GM19372 (cell line): Measurements from ENCODE around the gene BLM.
"Not testable (repeated sequence)": the region's sequence is repeated elsewhere in the genome, so short reads cannot be mapped to it uniquely, and the experiment has no call there.

Source experiments
- ATAC-seq: cut with Tn5 transposase; IDR thresholded peaks from one replicate; pipeline ENCODE4 v1.9.1; 2021; ENCODE audit warnings: mild to moderate bottlenecking, low read depth, moderate library complexity; ENCODE audit not compliant: unreplicated experiment

The BLM gene

DNA sequence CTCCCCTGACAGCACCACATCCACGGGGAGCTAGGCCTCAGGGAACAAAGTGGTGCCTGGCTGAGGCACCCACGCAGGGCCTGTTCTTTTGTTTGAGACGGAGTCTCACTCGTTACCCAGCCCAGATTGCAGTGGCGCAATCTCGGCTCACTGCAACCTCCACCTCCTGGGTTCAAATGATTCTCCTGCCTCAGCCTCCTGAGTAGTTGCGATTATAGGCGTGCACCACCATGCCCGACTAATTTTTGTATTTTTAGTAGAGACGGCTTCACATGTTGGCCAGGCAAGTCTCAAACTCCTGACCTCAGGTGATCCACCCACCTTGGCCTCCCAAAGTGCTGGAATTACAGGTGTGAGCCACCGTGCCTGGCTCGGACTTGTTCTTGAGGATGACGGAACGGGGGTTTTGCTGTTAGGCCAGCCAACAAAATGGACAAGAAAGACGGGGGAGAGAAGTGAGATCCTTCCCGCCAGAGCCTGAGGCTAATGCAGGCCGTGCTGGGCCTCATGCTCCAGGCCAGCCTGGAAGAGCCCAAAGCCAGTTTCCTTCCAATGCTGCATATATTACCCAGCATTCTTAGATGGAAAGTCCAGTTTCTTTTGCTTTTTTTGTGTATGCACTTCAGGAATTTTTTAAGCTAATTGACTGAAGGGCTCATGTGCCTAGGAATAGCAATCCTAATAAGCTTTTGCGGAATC lies 123.2 kb downstream of the BLM start:
- no peak for ATAC-seq

DNA sequence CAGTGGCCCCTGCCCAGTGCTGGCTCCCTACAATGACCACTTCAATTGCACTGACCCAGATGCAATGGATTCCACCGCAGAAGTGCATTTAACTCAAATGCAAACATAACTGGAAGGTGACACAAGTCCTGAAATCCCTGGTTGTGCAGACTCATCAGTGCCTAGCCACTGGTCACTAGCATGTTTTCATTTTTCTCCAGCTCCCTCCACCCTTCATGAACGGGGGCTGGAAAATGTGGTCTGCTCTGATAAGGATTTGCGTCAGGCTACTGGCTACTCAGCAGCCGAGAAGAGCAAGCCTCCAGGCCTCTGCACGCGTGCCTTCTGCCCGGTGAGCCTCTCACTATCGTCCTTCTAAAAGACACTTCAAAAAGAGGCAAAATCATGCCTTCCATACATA lies 123.8 kb downstream of the BLM start:
- no peak for ATAC-seq

- no peak for ATAC-seq
Measured at GRCh38 chr15:90844696-90845095, 127.5 kb downstream of the BLM start.

DNA sequence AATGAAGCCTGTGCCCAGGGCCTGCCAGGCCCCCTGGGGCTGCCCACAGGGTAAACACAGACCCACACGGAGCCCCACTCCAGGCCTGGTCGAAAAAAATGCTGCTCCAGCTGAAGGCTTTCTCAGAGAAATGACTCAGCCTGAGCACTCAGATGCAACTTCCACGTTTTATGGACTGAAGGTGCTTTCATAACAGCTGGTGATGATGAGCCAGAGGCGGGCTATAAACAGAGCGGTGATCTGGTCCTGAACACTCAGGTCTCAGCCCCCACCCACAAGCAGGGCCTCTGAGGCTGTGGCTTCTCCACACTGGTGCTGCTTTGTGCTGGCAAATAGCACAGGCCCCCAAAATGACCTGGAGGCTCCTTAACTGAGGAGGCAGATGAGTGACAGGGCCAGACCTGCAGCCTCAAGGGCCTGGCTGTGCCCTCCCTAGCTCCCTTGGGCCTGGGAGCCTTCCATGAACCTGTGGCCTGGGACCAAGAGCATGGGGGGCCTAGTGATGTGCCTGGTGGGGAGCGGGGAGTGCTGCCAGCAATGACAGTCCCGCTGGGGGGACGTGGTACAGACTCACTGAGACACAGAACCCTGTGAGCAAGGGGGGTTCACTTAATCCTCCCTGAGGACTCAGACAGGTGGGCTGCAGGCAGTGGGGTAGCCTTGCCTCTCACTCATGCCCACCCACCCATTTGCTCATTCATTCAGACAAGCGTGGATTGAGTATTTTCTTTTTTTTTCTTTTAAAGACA lies 128.2 kb downstream of the BLM start:
- no peak for ATAC-seq

DNA sequence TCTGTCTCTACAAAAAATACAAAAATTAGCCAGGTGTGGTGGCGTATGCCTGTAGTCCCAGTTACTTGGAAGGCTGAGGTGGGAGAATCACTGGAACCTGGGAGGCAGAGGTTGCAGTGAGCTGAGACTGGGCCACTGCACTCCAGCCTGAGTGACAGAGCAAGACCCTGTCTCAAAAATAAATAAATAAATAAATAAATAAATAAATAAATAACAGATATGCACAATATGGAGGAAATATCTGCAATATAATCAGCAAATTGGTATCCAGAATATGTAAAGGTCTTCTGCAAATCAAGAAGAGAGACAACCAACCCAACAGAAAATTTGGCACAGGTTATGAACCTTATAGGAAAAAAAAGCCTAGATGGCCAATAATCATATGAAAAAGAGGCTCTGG lies 132.3 kb downstream of the BLM start:
- ATAC-seq, result not testable (repeated sequence)

DNA sequence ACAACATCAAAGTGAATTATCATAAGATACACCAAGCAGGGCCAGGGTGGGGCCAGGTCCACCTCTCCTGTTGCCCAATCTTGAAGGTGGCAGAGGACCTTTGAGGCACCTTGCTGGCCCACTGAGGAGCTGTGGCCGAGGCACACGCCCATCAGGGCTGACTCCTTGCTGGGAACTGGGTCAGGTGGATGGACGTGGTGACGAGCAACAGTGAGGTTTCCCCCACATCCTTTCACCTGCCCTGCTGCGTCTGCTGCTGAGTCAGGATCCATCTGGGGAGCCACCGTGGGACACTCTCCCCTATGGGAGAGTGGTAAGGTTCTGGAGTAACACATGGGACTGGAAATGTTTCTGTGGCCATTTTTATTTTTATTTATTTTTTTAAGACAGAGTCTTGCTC lies 134.0 kb downstream of the BLM start:
- ATAC-seq, result no peak

DNA sequence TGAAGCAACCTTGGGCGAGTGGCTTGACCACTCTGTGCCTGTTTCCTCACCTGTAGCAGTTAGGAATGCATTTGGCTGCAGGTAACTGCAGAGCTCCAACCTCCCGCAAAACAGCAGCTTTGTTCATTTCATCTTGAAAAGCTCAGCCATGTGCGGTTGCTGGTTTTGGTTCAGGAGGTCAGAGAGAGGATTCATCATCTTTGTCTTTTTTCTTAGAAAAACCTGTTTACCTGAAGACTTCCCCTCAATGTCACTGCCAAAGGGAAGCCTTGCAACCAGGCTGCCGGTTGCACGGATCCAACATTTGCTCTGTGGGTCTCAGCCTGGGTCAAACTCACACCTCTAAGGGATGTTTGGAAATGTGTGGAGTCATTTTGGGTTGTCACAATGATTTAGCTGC lies 134.8 kb downstream of the BLM start:
- no peak for ATAC-seq

DNA sequence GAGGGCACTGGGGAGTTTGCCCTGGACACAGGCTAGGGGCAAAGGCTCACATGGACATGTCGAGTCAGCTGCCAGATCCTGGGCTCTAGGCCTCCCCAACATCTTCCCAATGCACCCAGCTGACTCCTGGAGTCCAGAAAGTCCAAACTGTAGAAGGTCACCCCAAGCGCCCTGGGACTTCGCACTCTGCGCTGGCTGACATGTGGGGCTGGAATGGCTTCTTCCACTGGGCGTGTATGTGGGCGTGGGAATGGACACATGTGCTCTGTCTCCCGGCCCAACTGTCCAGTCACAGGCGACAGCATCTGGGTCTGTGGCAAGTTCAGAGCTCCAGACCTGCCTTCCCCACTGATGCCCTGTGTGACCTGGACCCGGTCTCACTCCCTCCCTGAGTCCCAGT lies 138.0 kb downstream of the BLM start:
- ATAC-seq, result no peak

DNA sequence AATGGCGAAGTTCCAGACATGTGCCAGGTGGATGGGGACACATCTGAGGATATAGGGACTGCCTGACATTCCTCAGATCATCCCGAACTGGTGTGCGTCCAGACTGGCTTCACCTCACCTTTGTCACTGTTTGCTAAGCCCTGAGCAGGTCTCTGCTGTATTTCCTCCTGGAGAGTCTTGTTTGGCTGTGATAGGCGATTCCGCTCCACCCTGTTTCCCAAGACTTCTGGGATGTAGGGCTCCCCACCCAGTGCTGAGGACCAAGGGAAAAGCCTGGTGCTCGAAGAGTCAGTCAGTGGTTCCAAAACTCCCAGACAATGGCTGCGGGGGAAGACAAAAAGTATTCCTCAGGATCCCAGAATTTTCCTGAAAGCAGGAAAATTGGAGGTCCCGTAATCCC lies 140.2 kb downstream of the BLM start:
- ATAC-seq, result no peak

DNA sequence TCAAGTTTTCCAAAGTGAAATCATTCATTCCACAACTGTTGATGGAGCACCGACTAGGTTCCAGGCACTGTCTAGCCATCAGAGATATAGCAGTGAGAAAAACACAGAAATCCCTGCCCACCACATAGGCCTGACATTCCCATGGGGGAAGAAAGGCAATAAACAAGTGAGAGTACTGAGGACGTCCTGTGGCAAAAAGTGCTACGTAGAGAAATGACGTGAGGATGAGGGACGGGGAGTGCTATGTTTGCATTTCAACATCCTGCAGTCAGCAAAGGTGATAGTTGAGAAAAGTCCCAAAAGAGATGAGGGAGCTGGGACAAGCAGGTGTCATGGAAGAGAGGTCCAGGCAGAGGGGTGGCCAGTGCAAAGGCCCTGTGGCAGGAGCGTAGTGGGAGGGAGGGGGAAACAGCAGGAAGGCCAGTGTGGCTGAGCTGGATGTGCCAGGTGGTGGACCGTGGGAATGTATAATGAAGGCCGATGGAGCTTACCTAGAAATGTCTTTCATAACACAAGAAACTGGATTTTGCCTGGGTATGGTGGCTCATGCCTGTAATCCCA lies 140.8 kb downstream of the BLM start:
- ATAC-seq, result no peak

DNA sequence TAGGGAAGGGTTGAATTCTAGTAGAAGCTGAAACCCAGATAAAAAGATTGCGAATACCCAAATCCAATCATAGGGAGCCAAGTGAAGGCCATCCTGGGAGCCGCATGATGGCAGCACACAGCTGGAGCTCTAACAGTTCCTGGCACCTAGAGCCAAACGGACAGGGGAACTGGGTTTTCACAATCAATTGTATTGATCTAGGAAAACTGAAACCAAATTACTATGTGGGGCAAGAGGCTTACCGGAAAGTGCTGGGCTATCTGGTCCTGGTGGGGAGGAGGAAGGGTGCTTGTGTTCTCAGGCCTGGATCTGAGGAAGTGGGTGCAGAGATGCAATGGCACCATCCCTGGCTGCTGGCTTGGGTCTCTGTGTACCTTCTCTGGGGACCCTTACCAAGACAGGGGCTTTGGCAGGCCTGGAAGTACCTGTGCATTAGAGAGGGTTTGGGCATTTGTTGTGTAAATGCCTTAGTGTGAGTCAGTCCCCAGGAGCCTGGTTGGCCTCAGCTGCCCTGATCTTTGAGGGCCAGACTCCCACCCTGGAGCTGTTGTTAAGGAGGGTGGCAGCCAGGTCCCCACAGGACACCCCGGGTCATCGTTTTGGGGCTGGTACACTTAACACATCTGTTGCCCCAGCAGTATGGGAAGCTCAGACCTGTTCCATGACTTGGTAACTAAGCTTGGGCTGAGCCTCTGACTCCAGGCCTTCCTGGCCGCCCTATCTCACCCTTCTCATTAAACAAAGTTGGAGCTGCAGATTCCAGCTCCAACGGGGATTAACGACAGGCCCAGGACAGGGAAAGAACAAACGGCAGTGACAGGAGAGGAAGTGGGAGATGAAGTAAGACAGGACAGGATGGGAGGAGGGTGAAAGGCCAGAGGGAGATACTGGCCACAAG lies 142.3 kb downstream of the BLM start:
- ATAC-seq, result no peak

DNA sequence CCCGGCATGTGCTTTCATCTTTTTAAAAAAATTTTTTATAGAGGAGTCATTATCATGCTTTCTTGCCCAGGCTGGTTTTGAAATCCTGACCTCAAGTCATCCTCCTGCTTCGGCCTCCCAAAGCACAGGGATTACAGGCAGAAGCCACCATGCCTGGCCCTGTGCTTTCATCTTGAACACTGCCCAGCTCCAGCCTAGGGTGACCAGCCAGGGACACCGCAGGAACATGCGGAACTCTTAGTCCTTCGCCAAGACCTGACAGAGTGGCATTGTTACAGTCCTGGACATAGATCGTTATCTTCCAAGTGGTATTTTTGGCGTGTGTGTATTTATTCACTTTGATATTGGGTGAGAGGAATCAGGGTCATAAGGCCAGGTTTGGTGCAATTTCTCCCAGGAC lies 143.3 kb downstream of the BLM start:
- no peak for ATAC-seq

DNA sequence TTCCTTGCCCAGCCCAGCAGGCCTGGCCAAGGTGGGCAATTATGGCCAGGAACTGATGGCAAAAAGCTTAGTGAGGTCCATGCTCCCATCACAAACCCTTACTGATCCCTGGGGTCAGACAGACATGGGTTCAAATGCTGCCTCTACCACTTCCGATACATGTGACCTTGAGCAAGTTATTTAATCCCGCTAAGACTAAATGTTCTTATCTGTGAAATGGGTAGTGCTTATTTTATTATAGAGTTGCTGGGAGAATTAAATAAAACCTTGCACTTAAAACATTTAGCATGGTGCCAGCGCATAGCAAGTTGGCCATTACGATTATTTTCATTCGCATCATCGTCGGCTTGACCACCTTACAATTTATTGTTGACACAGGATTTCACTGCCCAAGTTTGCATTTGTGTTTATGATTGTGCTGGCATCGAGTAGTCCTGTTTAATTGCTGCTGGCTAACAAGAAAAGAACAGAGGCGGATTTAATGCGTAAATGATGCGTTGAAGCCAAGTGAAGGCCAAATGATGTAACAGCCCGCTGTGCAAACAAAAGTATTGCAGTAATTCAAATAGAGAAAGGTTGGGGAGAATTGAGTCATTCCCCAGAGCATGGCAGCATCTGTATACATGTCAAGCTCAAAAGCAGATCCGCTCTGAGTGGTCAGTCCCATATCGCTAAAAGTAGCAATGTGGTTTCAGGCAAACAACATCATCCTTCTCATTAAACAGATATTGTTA lies 144.0 kb downstream of the BLM start:
- ATAC-seq, result no peak

DNA sequence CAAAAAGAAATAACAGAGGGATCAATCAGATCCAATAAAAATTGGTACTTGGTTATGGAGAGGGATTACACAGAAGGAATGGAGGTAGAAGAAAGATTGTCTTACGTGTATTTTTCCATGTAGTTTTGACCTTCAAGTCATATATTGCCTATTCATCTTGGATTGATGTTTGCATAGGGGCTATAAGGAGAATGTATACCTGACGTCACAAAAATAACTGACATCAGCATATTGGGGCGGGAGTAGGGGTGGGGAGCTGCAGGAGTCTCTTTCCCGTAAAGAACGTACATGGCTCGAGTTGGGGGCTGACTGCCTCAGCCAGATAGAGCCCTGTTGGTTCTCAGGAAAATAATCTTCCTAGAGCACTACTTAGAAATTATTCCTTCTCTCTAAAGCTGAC lies 145.3 kb downstream of the BLM start:
- ATAC-seq, result no peak

GRCh38 chr15:90862964-90863778 lies 146.0 kb downstream of the BLM start:
- no peak for ATAC-seq

GRCh38 chr15:90863987-90864386 lies 146.8 kb downstream of the BLM start:
- ATAC-seq, result no peak

- ATAC-seq, result no peak
Measured at GRCh38 chr15:90864507-90864906, 147.4 kb downstream of the BLM start.

DNA sequence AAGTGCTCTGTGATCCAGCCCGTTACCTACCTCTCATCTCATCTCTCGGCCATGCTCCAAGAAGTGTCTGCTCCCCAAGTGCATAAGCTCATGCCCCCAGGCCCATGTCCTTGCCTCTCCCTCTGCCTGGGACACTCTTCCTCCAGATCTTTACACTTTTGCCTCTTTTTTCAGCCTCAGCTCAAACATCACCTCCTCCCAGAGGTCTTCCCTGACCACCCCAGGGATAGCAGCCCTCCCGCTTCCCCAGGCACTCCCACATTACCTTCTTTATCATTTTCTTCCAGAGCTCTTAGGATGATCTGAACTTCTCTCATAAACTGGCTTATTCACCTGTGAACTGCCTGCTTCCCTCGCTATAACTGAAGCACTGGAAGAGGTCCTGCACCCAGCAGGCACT lies 148.6 kb downstream of the BLM start:
- no peak for ATAC-seq
